Central memory CD8-positive, alpha-beta T cell (primary cell): ENCODE data around the gene COL4A2.

ENCODE experiments used
- ATAC-seq: fragments of 150-1000 bp; cut with Tn5 transposase; replicated peaks from 2 replicates; pipeline ENCODE4 v1.10.0; 2022; ENCODE audit warnings: mild to moderate bottlenecking, moderate FRiP score, moderate number of reproducible peaks; ENCODE audit not compliant: poor library complexity, severe bottlenecking; ENCODE audit errors: extremely low read depth
- DNase-seq, 2 donors: peaks; one replicate each; pipeline ENCODE4 v3.0.0; 2021; ENCODE audit warnings: low spot score in 2 of 2
- H3K27ac Mint-ChIP-seq: one replicate; pipeline ENCODE4 v1.8.0; 2022; ENCODE audit warnings: low read depth, mild to moderate bottlenecking, moderate library complexity, mixed read lengths
- H3K27me3 Mint-ChIP-seq: one replicate; pipeline ENCODE4 v1.8.0; 2022; ENCODE audit warnings: mixed read lengths
- H3K36me3 Mint-ChIP-seq: one replicate; pipeline ENCODE4 v1.8.0; 2022; ENCODE audit warnings: mild to moderate bottlenecking, moderate library complexity, mixed read lengths; ENCODE audit not compliant: insufficient read depth
- H3K4me1 Mint-ChIP-seq: one replicate; pipeline ENCODE4 v1.8.0; 2022; ENCODE audit warnings: mixed read lengths
- H3K4me3 Mint-ChIP-seq: one replicate; pipeline ENCODE4 v1.8.0; 2022; ENCODE audit warnings: mild to moderate bottlenecking, moderate library complexity, mixed read lengths
- H3K9me3 Mint-ChIP-seq: one replicate; pipeline ENCODE4 v1.8.0; 2022; ENCODE audit warnings: mixed read lengths

The COL4A2 gene

DNA sequence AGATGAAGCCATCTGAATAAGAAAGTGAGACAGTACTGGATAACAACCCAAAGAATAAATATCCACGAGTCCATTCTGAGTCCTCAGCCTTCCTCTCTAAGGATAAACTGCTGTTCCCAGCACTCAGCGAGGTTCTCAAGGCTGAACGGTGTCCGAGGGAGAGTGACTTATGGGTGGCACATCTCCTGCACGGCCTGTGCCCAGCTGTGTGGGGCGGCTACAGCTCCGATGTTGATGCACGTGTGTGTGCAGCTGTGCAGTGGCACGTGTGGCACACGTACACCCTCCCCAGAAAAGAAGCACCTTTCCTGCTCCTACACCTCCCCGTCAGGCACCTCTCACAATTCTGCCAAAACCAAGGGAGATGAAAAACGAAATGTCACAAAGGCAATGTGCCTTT is 209.4 kb downstream of the COL4A2 start:
- Mint-ChIP-seq H3K27ac (no peak overlapping the region), H3K36me3 (no peaks in the 10 kb centered on the region), H3K4me3 (no peak overlapping the region), H3K9me3 (no peaks in the 10 kb centered on the region), H3K4me1 (no peaks in the 10 kb centered on the region), H3K27me3 (peaks cover 7% of the 10 kb centered on the region)
- no peak for ATAC-seq
- DNase-seq = no peak

DNA sequence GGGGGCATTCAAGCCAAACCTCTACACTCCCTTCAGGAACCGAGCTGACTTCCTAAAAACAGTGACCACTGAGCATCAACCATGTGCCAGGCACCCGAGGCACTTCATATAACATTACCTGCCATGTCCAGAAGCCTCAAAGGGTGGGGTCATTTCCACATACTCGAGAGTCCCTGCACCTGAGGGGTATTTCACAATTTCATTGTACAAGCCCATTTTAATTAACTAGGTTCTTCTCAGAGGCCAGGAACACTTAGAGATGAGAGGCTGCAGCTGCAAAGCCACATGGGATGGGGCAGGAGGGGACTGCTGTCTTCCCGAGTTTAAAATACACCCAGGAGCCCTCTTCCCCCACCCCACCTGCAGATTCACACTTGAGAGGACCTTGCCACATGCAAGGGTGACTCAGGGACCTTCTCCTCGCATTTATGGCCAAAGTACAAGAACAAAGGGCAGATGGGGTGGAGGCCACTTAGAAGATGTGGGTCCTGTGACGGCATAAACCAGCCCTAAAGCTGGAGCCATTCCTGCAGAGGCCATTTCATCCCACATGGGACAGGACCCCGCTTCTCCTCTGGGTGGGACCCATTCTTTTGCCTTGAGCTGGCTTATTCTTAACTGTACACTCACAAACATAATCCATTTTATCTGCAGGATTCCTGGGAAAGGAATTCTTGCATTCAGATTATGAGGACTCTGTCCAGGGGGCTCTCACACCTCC is 210.6 kb downstream of the COL4A2 start:
- no peak overlapping the region for H3K27ac Mint-ChIP-seq
- H3K4me3 Mint-ChIP-seq = no peak overlapping the region
- H3K27me3 Mint-ChIP-seq = peaks cover 7% of the 10 kb centered on the region
- ATAC-seq = no peak
- DNase-seq = no peak
- no peaks in the 10 kb centered on the region for H3K9me3 Mint-ChIP-seq
- H3K4me1 Mint-ChIP-seq = no peaks in the 10 kb centered on the region
- no peaks in the 10 kb centered on the region for H3K36me3 Mint-ChIP-seq

DNA sequence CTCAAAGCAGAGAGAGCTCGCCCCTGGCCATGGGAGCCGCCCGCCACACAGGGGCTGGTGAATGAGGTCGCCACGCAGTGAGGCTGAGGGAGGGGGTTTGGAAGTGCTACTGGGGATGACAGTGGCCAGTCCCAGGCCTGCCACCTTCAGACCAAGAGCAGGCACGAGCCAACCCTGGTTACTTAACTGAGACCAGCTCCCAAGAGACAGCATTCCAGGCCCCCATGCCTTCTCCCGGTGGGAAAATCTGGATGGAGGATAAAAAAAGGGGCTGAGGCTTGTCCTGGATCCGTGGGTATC is 211.1 kb downstream of the COL4A2 start:
- no peak overlapping the region for H3K4me3 Mint-ChIP-seq
- H3K9me3 Mint-ChIP-seq = no peaks in the 10 kb centered on the region
- DNase-seq = no peak
- no peaks in the 10 kb centered on the region for H3K4me1 Mint-ChIP-seq
- no peak for ATAC-seq
- no peak overlapping the region for H3K27ac Mint-ChIP-seq
- peaks cover 7% of the 10 kb centered on the region for H3K27me3 Mint-ChIP-seq
- H3K36me3 Mint-ChIP-seq = no peaks in the 10 kb centered on the region

DNA sequence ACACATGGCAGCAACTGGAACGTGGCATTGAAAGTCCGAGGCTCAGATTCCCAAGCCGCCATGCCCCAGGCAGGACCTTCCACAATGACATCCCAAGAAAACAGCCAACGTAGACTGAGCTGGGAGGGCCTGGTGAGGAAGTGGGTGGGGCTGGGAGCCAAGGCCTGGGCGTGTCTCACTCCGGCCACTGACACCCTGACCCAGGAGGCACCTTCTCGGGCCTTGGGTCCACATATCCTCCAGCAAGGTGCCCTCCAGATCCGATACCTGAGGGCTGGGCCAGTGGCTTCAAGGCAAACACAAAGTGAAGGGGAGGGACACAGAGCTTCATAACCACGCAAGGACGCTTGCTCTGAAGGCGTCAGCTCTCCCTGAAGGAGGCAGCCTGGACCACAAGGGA is 211.5 kb downstream of the COL4A2 start:
- ATAC-seq = no peak
- DNase-seq = no peak
- no peaks in the 10 kb centered on the region for H3K4me1 Mint-ChIP-seq
- H3K27ac Mint-ChIP-seq = no peak overlapping the region
- no peaks in the 10 kb centered on the region for H3K36me3 Mint-ChIP-seq
- no peaks in the 10 kb centered on the region for H3K9me3 Mint-ChIP-seq
- H3K4me3 Mint-ChIP-seq = no peak overlapping the region
- H3K27me3 Mint-ChIP-seq = peaks cover 7% of the 10 kb centered on the region

DNA sequence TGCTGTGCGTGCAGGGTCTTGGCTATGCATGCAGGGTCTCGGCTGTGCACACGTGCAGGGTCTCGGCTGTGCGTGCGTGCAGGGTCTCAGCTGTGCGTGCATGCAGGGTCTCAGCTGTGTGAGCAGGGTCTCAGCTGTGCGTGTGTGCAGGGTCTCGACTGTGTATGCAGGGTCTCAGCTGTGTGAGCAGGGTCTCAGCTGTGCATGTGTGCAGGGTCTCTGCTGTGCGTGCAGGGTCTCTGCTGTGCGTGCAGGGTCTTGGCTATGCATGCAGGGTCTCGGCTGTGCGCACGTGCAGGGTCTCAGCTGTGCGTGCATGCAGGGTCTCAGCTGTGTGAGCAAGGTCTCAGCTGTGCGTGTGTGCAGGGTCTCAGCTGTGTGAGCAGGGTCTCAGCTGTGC is 212.0 kb downstream of the COL4A2 start:
- no peaks in the 10 kb centered on the region for H3K36me3 Mint-ChIP-seq
- peaks cover 1% of the 10 kb centered on the region for H3K4me1 Mint-ChIP-seq
- H3K4me3 Mint-ChIP-seq = no peak overlapping the region
- H3K9me3 Mint-ChIP-seq = no peaks in the 10 kb centered on the region
- no peak overlapping the region for H3K27ac Mint-ChIP-seq
- ATAC-seq = no peak
- no peak for DNase-seq
- peaks cover 2% of the 10 kb centered on the region for H3K27me3 Mint-ChIP-seq

DNA sequence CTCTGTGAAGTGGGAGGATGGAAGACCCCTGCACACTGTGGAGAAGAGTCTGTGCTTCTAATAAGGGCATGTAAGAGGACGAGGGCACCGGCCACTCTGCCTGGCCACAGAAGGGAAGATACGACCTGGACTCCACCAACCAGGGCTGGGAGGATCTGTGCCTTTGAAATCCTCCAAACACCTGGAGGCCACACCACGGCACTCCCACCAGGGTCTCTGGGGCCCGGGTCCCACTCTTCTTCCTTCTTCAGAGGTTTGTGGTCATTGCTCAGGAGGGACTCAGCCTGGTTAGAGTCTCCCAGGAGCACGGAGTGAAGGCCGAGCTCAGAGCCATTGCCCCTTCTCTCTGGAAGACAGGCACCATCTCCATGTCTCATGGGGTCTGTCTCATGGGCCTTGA is 212.4 kb downstream of the COL4A2 start:
- Mint-ChIP-seq H3K4me1 (peaks cover 6% of the 10 kb centered on the region), H3K36me3 (no peaks in the 10 kb centered on the region), H3K4me3 (no peak overlapping the region), H3K27me3 (no peaks in the 10 kb centered on the region), H3K27ac (no peak overlapping the region), H3K9me3 (no peaks in the 10 kb centered on the region)
- DNase-seq = no peak
- ATAC-seq = no peak

DNA sequence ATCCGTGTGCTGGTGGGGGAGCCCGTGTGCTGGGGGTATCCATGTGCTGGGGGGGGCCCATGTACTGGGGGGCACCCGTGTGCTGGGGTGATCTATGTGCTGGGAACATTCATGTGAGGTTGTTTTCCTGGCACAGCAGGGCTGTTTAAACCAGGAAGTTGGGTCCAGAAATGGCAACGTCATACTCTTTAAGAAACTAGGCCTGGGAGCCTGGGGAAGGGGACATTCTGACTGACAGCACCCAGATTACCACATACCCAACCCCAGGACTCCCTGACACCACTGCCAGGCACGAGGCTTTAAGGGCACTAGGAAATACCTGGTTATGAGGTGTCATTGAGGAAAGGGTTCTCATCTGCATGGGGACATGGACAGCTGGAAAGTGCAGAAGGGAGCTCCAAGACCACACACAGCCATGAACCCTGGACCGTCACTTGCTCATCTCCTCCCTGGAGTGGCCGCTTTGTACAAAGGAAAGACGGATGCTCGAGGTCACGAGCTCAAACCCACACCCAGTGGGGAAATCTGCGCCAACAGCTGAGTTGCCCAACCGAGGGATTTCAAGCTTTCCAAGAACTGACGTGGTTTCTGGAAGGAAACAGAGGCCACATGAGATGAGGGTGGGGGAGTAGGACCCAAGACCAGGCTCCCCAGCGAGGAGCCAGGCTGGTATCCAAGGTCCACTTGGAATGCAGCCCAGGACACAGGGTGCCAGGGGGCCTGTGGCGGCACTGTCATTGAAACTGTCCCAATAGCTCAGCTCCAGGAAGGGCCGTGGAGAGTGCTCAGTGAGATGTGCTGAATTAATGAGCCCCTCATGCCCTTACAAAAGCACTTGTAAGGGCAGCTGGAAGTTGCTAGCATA is 213.6 kb downstream of the COL4A2 start:
- DNase-seq = no peak

DNA sequence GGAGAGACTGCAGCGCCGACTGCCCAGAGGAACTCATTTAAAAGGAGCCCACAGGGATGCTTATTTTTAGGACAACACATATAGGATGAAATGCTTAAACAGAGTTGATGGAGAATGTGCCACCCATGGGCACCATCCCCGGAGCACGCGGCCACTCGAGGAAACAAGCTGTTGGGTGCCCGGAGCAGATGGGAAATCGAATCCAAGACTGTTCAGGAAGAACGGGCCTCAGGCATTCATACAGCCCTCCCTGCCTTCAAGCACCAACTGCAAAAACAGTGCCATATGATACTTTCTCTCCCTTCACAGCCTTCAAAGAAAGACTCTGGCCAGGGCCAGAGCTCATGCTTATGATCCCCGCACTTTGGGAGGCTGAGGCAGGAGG is 214.2 kb downstream of the COL4A2 start:
- H3K4me3 Mint-ChIP-seq = no peak overlapping the region
- H3K9me3 Mint-ChIP-seq = no peaks in the 10 kb centered on the region
- no peak for ATAC-seq
- H3K4me1 Mint-ChIP-seq = peaks cover 22% of the 10 kb centered on the region
- no peak for DNase-seq
- no peaks in the 10 kb centered on the region for H3K36me3 Mint-ChIP-seq
- no peaks in the 10 kb centered on the region for H3K27me3 Mint-ChIP-seq
- H3K27ac Mint-ChIP-seq = no peak overlapping the region

More for the DNA sequence above, 213.6 kb downstream of the COL4A2 start:
- Mint-ChIP-seq H3K9me3 (no peaks in the 10 kb centered on the region), H3K4me3 (no peak overlapping the region), H3K4me1 (peaks cover 17% of the 10 kb centered on the region), H3K27ac (no peak overlapping the region), H3K36me3 (no peaks in the 10 kb centered on the region), H3K27me3 (no peaks in the 10 kb centered on the region)
- ATAC-seq = no peak

DNA sequence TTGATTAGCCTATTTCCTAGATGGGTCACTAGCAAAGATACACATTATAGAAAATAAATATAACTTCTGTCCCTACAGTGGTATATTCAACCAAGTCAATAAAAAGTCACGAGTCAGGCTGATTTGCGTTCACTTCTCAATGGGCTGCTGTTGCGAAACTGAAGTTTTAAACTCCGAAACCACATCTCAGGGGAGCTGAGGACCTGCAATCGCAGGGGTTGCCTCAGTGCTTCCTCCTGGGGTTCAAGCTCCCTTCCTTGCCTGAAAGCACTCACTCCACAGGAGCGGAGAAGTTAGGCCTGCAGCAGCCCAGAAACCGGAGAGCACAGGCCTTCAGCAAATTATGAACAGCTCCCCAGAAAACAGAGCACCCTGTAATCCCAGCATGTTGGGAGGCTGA is 214.9 kb downstream of the COL4A2 start:
- Mint-ChIP-seq H3K27me3 (no peaks in the 10 kb centered on the region), H3K4me3 (no peak overlapping the region), H3K27ac (no peak overlapping the region), H3K36me3 (no peaks in the 10 kb centered on the region), H3K9me3 (no peaks in the 10 kb centered on the region), H3K4me1 (peaks cover 22% of the 10 kb centered on the region)
- DNase-seq (no peak), ATAC-seq (no peak)

DNA sequence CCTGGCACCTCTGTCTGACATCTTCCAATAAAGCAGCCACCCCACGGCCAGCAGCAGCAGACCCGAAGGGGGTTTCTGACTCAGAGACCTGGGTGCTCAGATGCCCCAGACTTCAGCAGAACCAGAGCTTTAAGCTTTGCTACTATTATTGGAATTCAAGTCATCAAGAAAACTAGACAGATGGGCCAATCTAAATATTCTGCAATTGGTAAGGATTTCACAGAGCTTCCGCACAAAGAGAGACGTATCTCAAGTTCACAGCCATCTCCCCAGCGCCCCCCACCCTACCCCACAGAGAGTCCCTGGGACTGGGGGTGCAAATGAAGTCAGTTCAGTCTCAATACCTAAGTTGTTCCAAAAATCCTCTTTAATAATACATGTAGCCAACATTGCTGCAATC is 215.6 kb downstream of the COL4A2 start:
- no peak for ATAC-seq
- H3K4me3 Mint-ChIP-seq = no peak overlapping the region

DNA sequence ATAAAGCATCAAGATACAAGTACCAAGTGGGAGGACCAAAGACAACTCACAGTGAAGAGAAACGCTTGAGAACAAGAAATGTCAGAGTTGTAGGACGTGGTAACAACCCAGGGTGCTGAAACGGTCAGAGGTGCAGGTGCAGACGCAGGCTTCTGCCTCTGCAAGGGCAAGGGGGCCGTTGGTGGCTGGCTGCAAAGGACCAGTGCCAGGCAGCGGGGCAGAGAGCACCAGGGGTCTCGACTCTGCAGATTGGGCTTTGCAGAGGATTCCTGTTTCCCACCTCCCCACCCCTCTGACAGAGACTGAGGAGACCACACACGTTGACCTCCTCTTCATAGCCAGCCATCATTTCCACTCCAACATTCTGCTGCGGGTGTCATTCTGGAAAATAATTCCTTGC is 216.1 kb downstream of the COL4A2 start:
- no peak for DNase-seq
- no peak for ATAC-seq
- peaks cover 22% of the 10 kb centered on the region for H3K4me1 Mint-ChIP-seq
- no peak overlapping the region for H3K4me3 Mint-ChIP-seq
- H3K27me3 Mint-ChIP-seq = no peaks in the 10 kb centered on the region
- no peaks in the 10 kb centered on the region for H3K9me3 Mint-ChIP-seq
- no peak overlapping the region for H3K27ac Mint-ChIP-seq
- no peaks in the 10 kb centered on the region for H3K36me3 Mint-ChIP-seq

More for the DNA sequence above, 215.6 kb downstream of the COL4A2 start:
- H3K9me3 Mint-ChIP-seq = no peaks in the 10 kb centered on the region
- DNase-seq = no peak
- no peaks in the 10 kb centered on the region for H3K36me3 Mint-ChIP-seq
- H3K27ac Mint-ChIP-seq = no peak overlapping the region
- H3K4me1 Mint-ChIP-seq = peaks cover 22% of the 10 kb centered on the region
- H3K27me3 Mint-ChIP-seq = no peaks in the 10 kb centered on the region

DNA sequence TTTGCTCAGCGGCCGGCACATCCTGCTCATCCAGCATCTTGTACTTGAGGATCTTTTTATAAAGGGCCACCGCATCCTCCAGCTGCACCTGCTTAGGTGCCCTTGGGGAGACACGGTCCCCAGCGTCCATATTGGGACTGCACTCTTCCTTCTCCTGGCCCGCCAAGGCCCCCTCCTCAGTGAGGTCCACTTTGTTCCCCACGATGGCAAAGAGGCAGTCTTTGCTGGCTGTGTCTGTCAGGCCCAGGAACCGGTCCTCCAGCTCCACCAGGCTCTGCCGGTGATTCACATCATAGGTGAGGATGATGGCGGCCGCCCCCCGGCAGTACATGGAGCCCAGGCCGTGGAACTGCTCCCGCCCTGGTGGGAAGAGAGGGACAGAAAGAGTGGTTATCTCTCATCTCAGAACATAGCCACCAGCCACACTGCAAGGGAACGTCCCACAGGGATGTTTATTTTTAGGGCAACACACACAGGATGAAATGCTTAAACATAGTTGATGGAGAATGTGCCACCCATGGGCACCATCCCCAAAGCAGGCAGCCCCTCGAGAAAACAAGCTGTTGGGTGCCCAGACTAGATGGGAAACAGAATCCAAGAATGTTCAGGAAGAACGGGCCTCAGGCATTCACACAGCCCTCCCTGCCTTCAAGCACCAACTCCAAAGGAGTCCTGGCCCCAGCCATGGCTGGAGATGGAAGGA is 216.9 kb downstream of the COL4A2 start:
- H3K4me3 Mint-ChIP-seq = no peak overlapping the region
- no peak for DNase-seq
- no peaks in the 10 kb centered on the region for H3K27me3 Mint-ChIP-seq
- no peak for ATAC-seq
- no peaks in the 10 kb centered on the region for H3K36me3 Mint-ChIP-seq
- no peaks in the 10 kb centered on the region for H3K9me3 Mint-ChIP-seq
- H3K27ac Mint-ChIP-seq = no peak overlapping the region
- H3K4me1 Mint-ChIP-seq = peaks cover 22% of the 10 kb centered on the region
